Measurements from ENCODE around the gene METAP1.

DNA sequence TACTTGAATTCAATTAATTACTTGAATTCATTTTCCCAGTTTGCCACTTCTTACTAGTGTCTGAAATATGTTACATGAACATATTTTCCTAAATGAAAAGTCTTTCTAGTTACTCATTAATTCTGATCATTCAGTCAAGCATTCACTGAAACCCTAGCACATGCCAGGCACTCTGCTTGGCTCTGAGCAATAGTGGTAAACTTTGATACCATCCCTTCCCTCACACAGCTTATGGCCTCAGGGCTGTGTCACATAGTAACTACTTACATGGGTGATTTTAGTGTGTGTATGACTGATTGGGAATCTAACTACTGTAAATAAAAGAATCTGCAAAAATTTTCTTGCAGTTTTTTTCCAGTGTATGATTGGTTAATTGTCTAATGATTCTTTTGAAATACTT lies 32.7 kb downstream of the METAP1 start:
- no peak for TF ChIP-seq EZH2 (IDR thresholded peaks at IDR 0.05; ENCODE audit: borderline replicate concordance, insufficient read depth, low read depth, low read length, poor library complexity, severe bottlenecking)
- TF ChIP-seq, protein P1, sequence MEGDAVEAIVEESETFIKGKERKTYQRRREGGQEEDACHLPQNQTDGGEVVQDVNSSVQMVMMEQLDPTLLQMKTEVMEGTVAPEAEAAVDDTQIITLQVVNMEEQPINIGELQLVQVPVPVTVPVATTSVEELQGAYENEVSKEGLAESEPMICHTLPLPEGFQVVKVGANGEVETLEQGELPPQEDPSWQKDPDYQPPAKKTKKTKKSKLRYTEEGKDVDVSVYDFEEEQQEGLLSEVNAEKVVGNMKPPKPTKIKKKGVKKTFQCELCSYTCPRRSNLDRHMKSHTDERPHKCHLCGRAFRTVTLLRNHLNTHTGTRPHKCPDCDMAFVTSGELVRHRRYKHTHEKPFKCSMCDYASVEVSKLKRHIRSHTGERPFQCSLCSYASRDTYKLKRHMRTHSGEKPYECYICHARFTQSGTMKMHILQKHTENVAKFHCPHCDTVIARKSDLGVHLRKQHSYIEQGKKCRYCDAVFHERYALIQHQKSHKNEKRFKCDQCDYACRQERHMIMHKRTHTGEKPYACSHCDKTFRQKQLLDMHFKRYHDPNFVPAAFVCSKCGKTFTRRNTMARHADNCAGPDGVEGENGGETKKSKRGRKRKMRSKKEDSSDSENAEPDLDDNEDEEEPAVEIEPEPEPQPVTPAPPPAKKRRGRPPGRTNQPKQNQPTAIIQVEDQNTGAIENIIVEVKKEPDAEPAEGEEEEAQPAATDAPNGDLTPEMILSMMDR (IDR thresholded peaks at IDR 0.05) = no peak

All from B cell (primary cell).